ENCODE results near the gene GLS.

Gene GLS

DNA sequence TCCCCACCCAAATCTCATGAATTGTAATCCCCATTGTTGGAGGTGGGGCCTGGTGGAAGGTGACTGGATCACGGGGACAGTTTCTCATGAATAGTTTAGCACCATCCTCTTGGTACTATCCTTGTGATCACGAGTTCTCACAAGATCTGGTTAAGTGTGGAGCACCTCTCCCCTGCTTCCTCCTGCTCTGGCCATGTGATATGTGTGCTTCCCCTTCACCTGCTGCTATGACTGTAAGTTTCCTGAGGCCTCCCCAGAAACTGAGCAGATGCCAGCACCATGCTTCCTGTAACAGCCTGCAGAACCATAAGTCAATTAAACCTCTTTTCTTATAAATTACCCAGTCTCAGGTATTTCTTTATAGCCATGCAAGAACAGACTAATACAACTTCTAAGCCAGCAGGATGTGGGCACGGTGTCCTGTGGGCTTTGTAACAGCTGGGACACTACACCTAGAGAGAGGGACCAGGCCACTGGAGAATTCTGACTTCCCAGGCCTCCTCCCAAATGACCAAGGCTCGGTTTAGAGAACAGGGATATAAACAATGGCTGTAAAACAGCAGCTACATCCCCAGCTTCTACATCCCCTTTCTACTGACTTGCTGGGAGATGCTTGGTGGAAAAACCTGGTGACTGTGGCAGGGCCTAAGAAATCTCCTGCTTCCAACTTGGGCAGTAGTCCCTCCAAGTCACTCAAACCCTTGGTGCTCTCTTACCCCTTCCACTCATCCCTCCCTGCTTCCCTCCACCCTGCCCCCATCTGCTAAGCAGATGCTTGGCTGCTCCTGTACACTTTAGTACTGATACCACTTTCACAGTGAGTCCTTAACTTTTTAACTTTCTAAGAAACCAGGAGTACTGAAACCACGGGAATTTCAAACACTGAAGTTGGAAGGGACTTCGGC, 123.0 kb downstream of the GLS start:
- no peak overlapping the region for H3K27ac Mint-ChIP-seq
- H3K36me3 Mint-ChIP-seq (ENCODE audit: low read depth): peaks cover 79% of the 10 kb centered on the region

DNA sequence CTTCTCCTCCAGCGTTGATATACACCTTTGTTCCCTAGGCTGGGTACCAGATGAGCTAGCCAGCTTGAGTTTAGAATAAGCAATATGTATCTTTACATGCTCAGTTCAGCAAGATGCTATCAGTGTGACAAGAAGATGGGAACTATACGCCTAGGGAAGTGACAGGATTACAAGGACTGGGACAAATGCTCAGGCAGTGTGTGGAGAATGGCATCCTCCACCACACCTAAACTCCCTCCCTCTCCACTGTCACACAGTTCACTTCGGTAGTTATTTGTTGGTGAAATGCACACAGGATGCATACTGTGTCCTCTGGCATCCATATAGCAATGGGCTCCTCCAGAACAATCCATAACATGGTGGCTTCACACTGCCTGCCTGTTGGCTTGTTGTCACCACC, 125.7 kb downstream of the GLS start:
- Mint-ChIP-seq H3K4me1 (no peaks in the 10 kb centered on the region), H3K4me3 (no peak overlapping the region), H3K9me3 (peaks cover 3% of the 10 kb centered on the region), H3K27ac (no peak overlapping the region), H3K27me3 (ENCODE audit: low read depth, poor library complexity) (no peaks in the 10 kb centered on the region), H3K36me3 (ENCODE audit: low read depth) (peaks cover 71% of the 10 kb centered on the region)
- TF ChIP-seq, protein P1, sequence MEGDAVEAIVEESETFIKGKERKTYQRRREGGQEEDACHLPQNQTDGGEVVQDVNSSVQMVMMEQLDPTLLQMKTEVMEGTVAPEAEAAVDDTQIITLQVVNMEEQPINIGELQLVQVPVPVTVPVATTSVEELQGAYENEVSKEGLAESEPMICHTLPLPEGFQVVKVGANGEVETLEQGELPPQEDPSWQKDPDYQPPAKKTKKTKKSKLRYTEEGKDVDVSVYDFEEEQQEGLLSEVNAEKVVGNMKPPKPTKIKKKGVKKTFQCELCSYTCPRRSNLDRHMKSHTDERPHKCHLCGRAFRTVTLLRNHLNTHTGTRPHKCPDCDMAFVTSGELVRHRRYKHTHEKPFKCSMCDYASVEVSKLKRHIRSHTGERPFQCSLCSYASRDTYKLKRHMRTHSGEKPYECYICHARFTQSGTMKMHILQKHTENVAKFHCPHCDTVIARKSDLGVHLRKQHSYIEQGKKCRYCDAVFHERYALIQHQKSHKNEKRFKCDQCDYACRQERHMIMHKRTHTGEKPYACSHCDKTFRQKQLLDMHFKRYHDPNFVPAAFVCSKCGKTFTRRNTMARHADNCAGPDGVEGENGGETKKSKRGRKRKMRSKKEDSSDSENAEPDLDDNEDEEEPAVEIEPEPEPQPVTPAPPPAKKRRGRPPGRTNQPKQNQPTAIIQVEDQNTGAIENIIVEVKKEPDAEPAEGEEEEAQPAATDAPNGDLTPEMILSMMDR (IDR thresholded peaks at IDR 0.05): no peak
- no peak for DNase-seq

More for the DNA sequence above, 123.0 kb downstream of the GLS start:
- no peaks in the 10 kb centered on the region for H3K4me1 Mint-ChIP-seq
- DNase-seq: no peak
- no peak overlapping the region for H3K4me3 Mint-ChIP-seq
- peaks cover 3% of the 10 kb centered on the region for H3K9me3 Mint-ChIP-seq
- TF ChIP-seq, protein P1 (IDR thresholded peaks at IDR 0.05): no peak
- no peaks in the 10 kb centered on the region for H3K27me3 Mint-ChIP-seq (ENCODE audit: low read depth, poor library complexity)

DNA sequence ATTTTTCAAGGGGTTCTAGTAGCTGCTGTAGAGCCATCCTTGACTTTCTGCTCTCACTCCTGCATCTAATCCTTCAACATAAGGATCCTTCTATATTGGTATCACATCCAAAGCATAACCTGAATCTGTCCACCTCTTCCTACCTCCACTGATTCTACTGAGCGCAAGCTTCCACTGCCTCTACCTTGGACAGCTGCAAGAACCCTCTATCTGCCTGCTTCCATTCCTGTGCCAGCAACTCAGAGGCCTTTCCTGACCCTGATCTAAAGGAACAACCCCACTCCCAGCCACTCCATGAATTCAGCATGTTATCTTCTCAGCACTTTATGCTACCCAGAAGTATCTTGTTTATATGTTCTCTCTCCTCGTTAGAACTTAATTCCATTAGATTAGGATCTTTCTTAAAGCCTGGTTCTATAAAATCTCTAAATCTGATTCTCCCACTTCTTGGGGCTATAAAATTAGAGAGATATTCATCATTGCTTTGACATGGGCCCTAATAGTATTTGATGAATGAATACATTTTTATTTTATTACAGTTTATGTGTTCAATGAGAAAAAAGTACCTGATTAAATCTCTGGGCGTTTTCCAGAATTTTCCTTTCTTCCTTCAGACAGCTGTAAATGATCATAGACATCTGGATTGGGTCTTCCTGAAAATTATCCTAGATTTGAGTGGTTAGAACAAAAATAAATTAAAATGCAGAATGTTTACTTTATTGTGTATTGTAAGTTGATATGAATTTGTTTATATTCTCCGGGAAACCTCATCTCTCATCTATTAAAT, 126.6 kb downstream of the GLS start:
- Mint-ChIP-seq H3K4me1 (no peaks in the 10 kb centered on the region), H3K27ac (no peak overlapping the region), H3K4me3 (no peak overlapping the region), H3K36me3 (ENCODE audit: low read depth) (peaks cover 63% of the 10 kb centered on the region), H3K27me3 (ENCODE audit: low read depth, poor library complexity) (no peaks in the 10 kb centered on the region), H3K9me3 (peaks cover 3% of the 10 kb centered on the region)
- DNase-seq: no peak
- TF ChIP-seq, protein P1 (IDR thresholded peaks at IDR 0.05): no peak

DNA sequence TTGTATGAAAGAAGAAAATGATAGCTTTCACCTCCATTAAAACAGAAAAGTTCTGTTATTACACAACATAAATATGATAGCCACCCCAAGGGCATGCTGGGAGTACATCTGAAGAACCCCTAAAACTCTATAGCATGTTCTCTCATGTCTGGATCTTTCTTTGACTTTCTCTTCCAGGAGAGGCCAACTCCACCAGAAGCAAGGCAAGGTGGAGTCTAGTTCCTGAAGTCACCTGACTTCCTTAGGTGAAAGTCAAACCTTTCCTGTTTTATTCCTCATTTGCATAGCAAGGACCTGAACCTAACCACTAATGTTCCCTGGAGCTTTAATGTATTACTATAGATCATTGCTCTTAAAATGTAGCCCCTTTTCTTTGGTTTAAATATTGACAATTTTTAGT, 127.7 kb downstream of the GLS start:
- no peak for DNase-seq
- TF ChIP-seq, protein P1 (IDR thresholded peaks at IDR 0.05): no peak
- H3K27me3 Mint-ChIP-seq (ENCODE audit: low read depth, poor library complexity): no peaks in the 10 kb centered on the region
- no peak overlapping the region for H3K4me3 Mint-ChIP-seq
- peaks cover 52% of the 10 kb centered on the region for H3K36me3 Mint-ChIP-seq (ENCODE audit: low read depth)
- H3K9me3 Mint-ChIP-seq: peaks cover 3% of the 10 kb centered on the region
- no peaks in the 10 kb centered on the region for H3K4me1 Mint-ChIP-seq
- H3K27ac Mint-ChIP-seq: no peak overlapping the region

DNA sequence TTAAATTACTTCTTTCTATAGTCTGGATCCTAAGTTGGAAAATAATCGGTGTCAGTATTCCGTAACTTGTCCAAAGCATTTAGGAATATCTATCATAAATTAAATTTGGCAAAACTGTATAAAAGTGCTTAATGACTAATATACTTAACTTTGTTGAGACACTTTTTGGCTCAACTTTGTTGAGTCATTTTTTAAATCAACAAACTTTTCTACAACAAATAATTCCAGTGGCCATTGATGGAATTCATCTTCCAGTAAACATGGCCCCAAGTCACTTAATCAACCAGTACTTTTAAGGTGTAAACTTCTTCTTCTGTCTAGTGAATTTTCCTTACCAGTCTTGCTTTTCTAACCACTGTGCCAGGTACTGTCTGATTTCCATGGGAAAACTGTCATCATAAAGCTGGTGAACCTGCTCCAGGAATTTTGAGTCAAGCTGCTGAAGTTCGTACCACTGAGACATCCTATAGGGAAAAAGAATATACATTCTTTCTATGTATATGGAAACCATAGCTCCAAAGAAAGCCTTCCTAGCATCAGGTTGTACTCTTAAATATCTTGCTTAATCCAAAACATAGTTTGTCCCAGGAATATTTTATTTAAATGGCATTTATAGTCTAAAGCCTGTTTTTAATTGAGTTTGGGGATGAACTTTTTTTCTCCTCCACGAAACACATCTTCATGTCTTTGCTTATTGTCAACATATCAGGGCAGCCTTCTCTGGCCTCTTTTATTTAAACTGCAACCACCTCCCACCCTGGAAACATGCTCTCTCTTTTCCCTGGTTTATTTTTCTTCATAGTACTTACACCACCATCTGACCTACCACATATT, 129.1 kb downstream of the GLS start:
- Mint-ChIP-seq H3K27me3 (ENCODE audit: low read depth, poor library complexity) (no peaks in the 10 kb centered on the region), H3K9me3 (no peaks in the 10 kb centered on the region), H3K4me1 (no peaks in the 10 kb centered on the region), H3K27ac (no peak overlapping the region), H3K36me3 (ENCODE audit: low read depth) (peaks cover 37% of the 10 kb centered on the region), H3K4me3 (no peak overlapping the region)
- TF ChIP-seq, protein P1 (IDR thresholded peaks at IDR 0.05): no peak
- DNase-seq: no peak

Data from nephron progenitor cell (in vitro differentiated cells).